Measurements from ENCODE around the gene FAR2.

GRCh38 chr12:29148596-29148910 lies 525 bp upstream of the FAR2 start:
- TF ChIP-seq, protein P1, sequence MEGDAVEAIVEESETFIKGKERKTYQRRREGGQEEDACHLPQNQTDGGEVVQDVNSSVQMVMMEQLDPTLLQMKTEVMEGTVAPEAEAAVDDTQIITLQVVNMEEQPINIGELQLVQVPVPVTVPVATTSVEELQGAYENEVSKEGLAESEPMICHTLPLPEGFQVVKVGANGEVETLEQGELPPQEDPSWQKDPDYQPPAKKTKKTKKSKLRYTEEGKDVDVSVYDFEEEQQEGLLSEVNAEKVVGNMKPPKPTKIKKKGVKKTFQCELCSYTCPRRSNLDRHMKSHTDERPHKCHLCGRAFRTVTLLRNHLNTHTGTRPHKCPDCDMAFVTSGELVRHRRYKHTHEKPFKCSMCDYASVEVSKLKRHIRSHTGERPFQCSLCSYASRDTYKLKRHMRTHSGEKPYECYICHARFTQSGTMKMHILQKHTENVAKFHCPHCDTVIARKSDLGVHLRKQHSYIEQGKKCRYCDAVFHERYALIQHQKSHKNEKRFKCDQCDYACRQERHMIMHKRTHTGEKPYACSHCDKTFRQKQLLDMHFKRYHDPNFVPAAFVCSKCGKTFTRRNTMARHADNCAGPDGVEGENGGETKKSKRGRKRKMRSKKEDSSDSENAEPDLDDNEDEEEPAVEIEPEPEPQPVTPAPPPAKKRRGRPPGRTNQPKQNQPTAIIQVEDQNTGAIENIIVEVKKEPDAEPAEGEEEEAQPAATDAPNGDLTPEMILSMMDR (IDR thresholded peaks at IDR 0.05; ENCODE audit: insufficient read depth, low read depth, low read length): no peak
- no peak for TF ChIP-seq EZH2 (IDR thresholded peaks at IDR 0.05; ENCODE audit: insufficient read depth, low read length)
